MCF 10A (cell line): ENCODE results near the gene C17orf113. TPM values are rescaled to one million over a fixed set of nuclear protein-coding genes. Genes with fewer than 3 reads are reported as not detected.

Experiments used
- BruUV-seq: library from RNA; stranded (reverse); fragments of 400-500 nt; replicated peaks from 2 replicates; lab custom pipeline; 2021; lab: Mats Ljungman, UMichigan
- CTCF ChIA-PET: fragments of 300-600 bp; sonication (Branson Sonifier 250); formaldehyde crosslinking; extraction: SDS; loops from one replicate; lab custom pipeline; 2021; ENCODE audit warnings: antibody characterized with exemption, inconsistent platforms; lab: Yijun Ruan, JAX
- POLR2A ChIA-PET: fragments of 300-600, 350-650 bp; sonication (Branson Sonifier 250); formaldehyde crosslinking; extraction: SDS; loops from one replicate; lab custom pipeline; 2020; ENCODE audit warnings: antibody characterized with exemption, inconsistent platforms; lab: Yijun Ruan, JAX
- DNase-seq: peaks from one replicate; pipeline ENCODE4 v3.0.0-alpha.2; 2018; ENCODE audit not compliant: unreplicated experiment
- H3K27ac Mint-ChIP-seq: one replicate; pipeline ENCODE4 v1.8.0; 2022; ENCODE audit warnings: mild to moderate bottlenecking, low read depth, mixed read lengths; ENCODE audit not compliant: unreplicated experiment
- H3K27me3 Mint-ChIP-seq: one replicate; pipeline ENCODE4 v1.8.0; 2022; ENCODE audit warnings: mixed read lengths; ENCODE audit not compliant: insufficient read depth, unreplicated experiment
- H3K36me3 Mint-ChIP-seq: one replicate; pipeline ENCODE4 v1.8.0; 2022; ENCODE audit warnings: mild to moderate bottlenecking, moderate library complexity, mixed read lengths; ENCODE audit not compliant: insufficient read depth, unreplicated experiment
- H3K4me1 Mint-ChIP-seq: one replicate; pipeline ENCODE4 v1.8.0; 2022; ENCODE audit warnings: mixed read lengths; ENCODE audit not compliant: insufficient read depth, unreplicated experiment
- H3K4me3 Mint-ChIP-seq: one replicate; pipeline ENCODE4 v1.8.0; 2022; ENCODE audit warnings: mild to moderate bottlenecking, moderate library complexity, mixed read lengths; ENCODE audit not compliant: unreplicated experiment
- H3K9me3 Mint-ChIP-seq: one replicate; pipeline ENCODE4 v1.8.0; 2022; ENCODE audit warnings: mixed read lengths; ENCODE audit not compliant: unreplicated experiment
- CTCF ChIP-seq: fragments of 200-600 bp; IDR thresholded peaks from one replicate; pipeline ENCODE4 v1.8.0; 2022; ENCODE audit warnings: antibody characterized with exemption, mild to moderate bottlenecking; ENCODE audit not compliant: unreplicated experiment
- intact Hi-C: fragments of 100-400 bp; cut with micrococcal nuclease; formaldehyde crosslinking; loops from 2 replicates; pipeline ENCODE4 v1.14.1; 2022
- total RNA-seq: library from RNA; stranded (reverse); gene quantifications from 2 replicates; pipeline ENCODE4 v1.2.3, GENCODE V29; 2022

Gene C17orf113
- total RNA-seq, 1 experiment from 2014 or later = 0.72 TPM

DNA sequence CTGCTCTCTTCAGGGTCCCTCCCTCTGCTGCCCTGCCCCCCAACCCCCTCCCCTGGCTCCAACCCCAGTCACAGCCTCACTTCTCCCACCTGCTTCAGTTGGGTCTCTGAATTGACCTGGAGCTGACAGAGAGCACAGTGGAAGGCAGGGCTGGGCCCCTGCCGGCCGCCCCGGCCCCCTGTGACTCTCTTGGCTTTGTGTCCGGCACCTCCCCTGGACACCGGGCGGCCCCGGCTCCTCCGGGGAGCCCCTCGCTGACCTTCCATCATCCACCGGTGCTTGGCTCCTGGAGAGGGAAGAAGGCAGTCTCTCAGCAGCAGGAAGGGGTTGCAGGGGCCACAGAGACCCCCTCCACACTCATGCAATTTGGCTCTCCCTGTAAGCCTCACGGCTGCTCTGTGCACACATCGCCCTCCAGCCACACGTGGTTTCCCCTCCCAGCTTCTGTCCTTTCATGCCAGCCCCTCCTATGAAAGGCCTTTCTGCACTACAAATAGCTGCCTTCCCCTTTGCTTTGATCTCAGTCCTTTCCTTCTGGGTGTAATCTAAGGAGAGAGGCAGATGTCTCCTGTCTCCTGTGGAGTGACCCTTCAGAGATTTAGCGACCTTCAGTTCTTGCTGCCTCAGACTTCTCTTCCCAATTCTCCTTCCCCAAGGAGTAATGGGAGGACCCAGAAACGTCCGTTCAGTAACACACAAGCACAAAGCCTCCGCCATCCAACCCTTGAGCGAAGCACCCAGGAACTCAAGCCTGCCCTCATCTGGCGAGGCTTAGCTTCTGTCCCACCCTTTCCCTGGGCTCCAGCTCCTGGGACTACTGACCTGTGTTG, 22.2 kb downstream of the C17orf113 start:
- Mint-ChIP-seq H3K27ac (no peak overlapping the region), H3K36me3 (peaks cover 22% of the 10 kb centered on the region), H3K9me3 (no peaks in the 10 kb centered on the region), H3K27me3 (no peaks in the 10 kb centered on the region), H3K4me1 (peaks cover 6% of the 10 kb centered on the region), H3K4me3 (no peak overlapping the region)
- CTCF ChIA-PET = interaction anchor here (0.7 to 7.0 kb wide), 5 partner anchors 10 to 218 kb away, joined by 3 to 40 read pairs (median 3); no protein-coding TSS in a partner anchor
- POLR2A ChIA-PET = interaction anchor here (3.7 kb wide), 1 partner anchor 11 kb away, joined by 10 read pairs; the partner anchor contains the start of gene DNAJC7
- intact Hi-C loops = no loop called here
- TF ChIP-seq CTCF = no peak
- no TSS peak for BruUV-seq
- no peak for DNase-seq

DNA sequence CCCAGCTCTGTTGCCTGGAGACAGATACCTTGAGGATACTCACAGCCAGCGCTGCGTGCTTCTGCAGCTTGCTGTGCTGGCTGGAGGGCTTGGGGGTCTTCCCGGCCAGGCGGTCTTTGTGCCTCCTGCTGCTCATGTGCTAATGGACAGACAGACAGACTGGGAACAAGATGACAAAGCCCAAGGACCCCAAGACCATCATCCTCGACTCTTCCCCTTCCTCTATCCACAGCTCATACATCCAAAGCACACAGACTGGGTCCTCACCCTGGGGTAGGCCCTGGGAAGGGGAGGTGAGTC, 22.9 kb downstream of the C17orf113 start:
- Mint-ChIP-seq H3K27ac (no peak overlapping the region), H3K4me1 (peaks cover 6% of the 10 kb centered on the region), H3K36me3 (peaks cover 29% of the 10 kb centered on the region), H3K27me3 (no peaks in the 10 kb centered on the region), H3K9me3 (no peaks in the 10 kb centered on the region), H3K4me3 (no peak overlapping the region)
- ChIA-PET POLR2A (interaction anchor here (3.7 kb wide), 1 partner anchor 11 kb away, joined by 10 read pairs; the partner anchor contains the start of gene DNAJC7), CTCF (interaction anchor here (1.1 to 7.0 kb wide), 2 partner anchors 38 to 89 kb away, joined by 4 to 40 read pairs; no protein-coding TSS in a partner anchor)
- no TSS peak for BruUV-seq
- no peak for DNase-seq
- no peak for TF ChIP-seq CTCF
- intact Hi-C loops = no loop called here

DNA sequence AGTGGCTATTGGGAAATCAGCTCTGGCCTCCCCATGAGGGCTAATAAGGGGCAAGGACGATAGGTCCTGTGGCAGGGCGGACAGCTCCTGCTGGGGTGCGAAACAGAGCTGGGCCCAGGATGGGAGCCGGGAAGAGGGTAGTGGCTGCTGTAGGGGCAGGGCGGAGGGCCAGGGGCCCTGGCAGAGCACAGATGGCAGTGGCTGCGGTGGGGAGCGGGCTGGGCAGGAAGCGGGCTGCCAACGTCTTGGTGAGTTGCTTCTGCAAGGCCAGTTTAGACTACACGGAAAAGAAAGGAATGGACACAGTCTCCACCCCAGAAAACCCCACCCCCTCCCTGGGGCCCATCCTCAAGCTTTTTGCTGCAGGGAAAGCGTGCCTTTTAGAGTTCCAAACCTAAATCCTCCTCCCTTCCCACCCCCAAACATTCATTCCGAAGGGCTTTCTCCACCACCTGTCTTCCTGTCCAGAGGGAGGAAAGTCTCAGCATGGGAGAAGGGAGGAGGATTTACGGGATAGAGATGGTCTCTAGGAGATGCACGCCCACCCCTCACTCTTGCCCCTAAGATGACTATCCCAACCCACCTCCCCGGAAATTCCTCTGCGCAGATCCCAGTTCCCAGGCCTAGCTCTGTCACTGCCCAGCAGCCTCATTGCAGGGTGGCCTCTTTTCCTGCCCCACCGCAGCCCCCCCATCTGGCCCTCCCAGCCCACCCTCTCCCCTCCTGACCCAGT, 23.4 kb downstream of the C17orf113 start:
- intact Hi-C loops = no loop called here
- DNase-seq = no peak
- peaks cover 33% of the 10 kb centered on the region for H3K36me3 Mint-ChIP-seq
- H3K27me3 Mint-ChIP-seq = no peaks in the 10 kb centered on the region
- TF ChIP-seq CTCF = no peak
- CTCF ChIA-PET = interaction anchor here (0.5 to 7.0 kb wide), 8 partner anchors 13 to 95 kb away, joined by 4 to 40 read pairs (median 11); partner anchors contain the start of gene DHX58
- no TSS peak for BruUV-seq
- no peaks in the 10 kb centered on the region for H3K9me3 Mint-ChIP-seq
- no peak overlapping the region for H3K4me3 Mint-ChIP-seq
- POLR2A ChIA-PET = interaction anchor here (1.0 to 3.7 kb wide), 2 partner anchors 10 to 85 kb away, joined by 3 to 10 read pairs; partner anchors contain the start of gene DNAJC7
- H3K27ac Mint-ChIP-seq = no peak overlapping the region
- peaks cover 6% of the 10 kb centered on the region for H3K4me1 Mint-ChIP-seq
